Gastrocnemius medialis (tissue), 4 donors: ENCODE measurements around the gene CHRNA9.

Experiments
- CTCF ChIP-seq, 5 experiments: fragments of 450-650 bp in 3 of 5; fragments of 200-600 bp in 2 of 5; sonication (generic) in 2 of 5; IDR thresholded peaks in 4 of 5; conservative IDR thresholded peaks in 1 of 5; 1 replicate in 4 of 5; 2 replicates in 1 of 5; pipeline ENCODE4 v1.5.1; 2016 to 2019; ENCODE audit warnings: antibody characterized with exemption in 5 of 5, mild to moderate bottlenecking in 3 of 5, moderate library complexity in 3 of 5
- POLR2A ChIP-seq, 2 donors: fragments of 450-650 bp; IDR thresholded peaks; one replicate each; pipeline ENCODE4 v1.6.1; 2017; ENCODE audit warnings: antibody characterized with exemption in 2 of 2, mild to moderate bottlenecking in 2 of 2, moderate library complexity in 2 of 2

DNA sequence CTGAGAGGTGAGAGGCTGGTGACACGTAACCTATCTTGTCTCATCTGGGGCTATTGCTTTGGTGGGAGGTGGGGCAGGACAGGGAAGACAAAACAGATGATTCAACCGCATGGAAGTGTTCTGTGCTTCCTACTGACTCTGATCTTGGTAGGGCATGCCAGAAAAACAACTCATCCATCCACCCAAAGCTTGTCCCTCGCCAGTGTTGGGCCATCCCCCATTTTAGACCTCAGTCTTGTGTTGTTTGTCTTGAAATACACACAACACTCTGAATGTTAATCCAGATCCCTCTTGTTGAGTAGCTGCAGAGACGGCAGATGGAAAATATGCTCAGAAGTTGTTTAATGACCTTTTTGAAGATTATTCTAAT is 377 bp downstream of the CHRNA9 start:
- TF ChIP-seq CTCF (IDR thresholded peaks at IDR 0.05 in 4 of 5, conservative IDR thresholded peaks at IDR 0.05 in 1 of 5) (no peak), POLR2A (IDR thresholded peaks at IDR 0.05) (no peak)
